ENCODE measurements around the gene ZNF786. TPM values are rescaled to one million over a fixed set of nuclear protein-coding genes. Genes with fewer than 3 reads are reported as not detected.
A peak's percentile ranks its signal among the peaks of the same experiment; 100 is the strongest.

ZNF786 gene
- total and polyA plus RNA-seq, 2 experiments from 2014 or later, result 6.1 to 19.8 TPM

DNA sequence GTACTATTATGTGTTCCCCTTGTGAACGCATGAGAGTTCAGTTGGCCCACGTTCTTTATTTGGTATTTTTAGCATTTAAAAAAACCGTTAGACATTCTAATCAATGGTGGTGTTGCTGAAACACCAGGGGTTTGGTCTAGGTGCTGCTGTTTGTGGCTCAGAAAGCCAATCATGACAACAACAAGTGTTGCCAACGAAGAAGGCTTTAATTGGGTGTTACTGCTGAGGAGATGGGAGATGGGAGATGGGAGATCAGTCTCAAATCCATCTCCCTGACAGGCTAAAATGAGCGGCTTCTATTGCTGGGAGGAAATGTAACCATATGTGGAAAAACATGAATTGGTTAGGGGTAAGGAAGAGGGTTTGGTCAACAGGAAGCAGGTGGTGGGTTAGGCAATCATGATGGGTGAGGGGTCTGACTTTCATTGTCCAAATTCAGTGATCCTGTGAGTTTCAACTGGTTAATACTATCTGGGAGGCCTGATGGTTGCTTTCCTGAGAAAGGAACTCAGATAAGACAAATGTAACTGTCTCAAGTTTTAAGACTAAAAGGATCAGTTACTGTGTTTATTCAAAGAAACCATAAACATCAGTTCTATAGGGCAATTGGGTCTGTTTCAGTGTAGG, 40.2 kb upstream of the ZNF786 start (continued):
- TF ChIP-seq ZNF462 (CRISPR knock-in tag; IDR thresholded peaks at IDR 0.05), result no peak

- H3K4me3 Mint-ChIP-seq, result peak overlapping the region; percentile 96
- peak; percentile 48 for ATAC-seq
- H3K4me1 Mint-ChIP-seq, result peaks cover 18% of the 10 kb centered on the region
- H3K9me2 ChIP-seq (ENCODE audit: insufficient read depth), result no peaks in the 10 kb centered on the region
- 0 out of 2 replicates have a peak, but pooled peaks cover 5% of the 10 kb centered on the region for H4K20me1 ChIP-seq (replicated peaks; ENCODE audit: insufficient read depth)
- peak; percentile 37 for DNase-seq (ENCODE audit: low spot score)
- H3F3A ChIP-seq (replicated peaks; ENCODE audit: low read depth), result peaks cover 19% of the 10 kb centered on the region; the same call in 1 of the 2 replicates
- peaks cover 21% of the 10 kb centered on the region for H3K36me3 ChIP-seq (ENCODE audit: insufficient read depth)
- H3K27ac Mint-ChIP-seq, result peak overlapping the region; percentile 98
- peaks cover 36% of the 10 kb centered on the region for H3K79me2 ChIP-seq (replicated peaks; ENCODE audit: insufficient read depth)
- peaks cover 38% of the 10 kb centered on the region for H3K9me3 Mint-ChIP-seq
- no peaks in the 10 kb centered on the region for H3K27me3 ChIP-seq (ENCODE audit: insufficient read depth)
- peak overlapping the region; percentile 60; the same call in 1 of the 2 replicates for H2AFZ ChIP-seq
- H3K36me3 Mint-ChIP-seq (ENCODE audit: low read depth), result peaks cover 78% of the 10 kb centered on the region
- H3K4me2 ChIP-seq, result peak overlapping the region; percentile 78
- peak overlapping the region; percentile 99 for H3K4me3 ChIP-seq
- peak overlapping the region; percentile 99 for H3K27ac ChIP-seq (ENCODE audit: low read depth)
- peaks cover 9% of the 10 kb centered on the region for H3K4me1 ChIP-seq (ENCODE audit: insufficient read depth)
- peaks cover 19% of the 10 kb centered on the region for H3K27me3 Mint-ChIP-seq (ENCODE audit: insufficient read depth, low read depth, poor library complexity)
- TF ChIP-seq STAT1 (IDR thresholded peaks at IDR 0.05; ENCODE audit: unreplicated experiment), result no peak
- no peak for TF ChIP-seq ZNF114 (CRISPR knock-in tag; IDR thresholded peaks at IDR 0.05)
- TF ChIP-seq CREB1 (CRISPR knock-in tag; IDR thresholded peaks at IDR 0.05; ENCODE audit: low read depth), result no peak
- TF ChIP-seq EZH2phosphoT487 (IDR thresholded peaks at IDR 0.05; ENCODE audit: unreplicated experiment), result no peak
- no peak for TF ChIP-seq EZH2 (IDR thresholded peaks at IDR 0.05; ENCODE audit: low read depth, unreplicated experiment)
- no peak for TF ChIP-seq NANOG (IDR thresholded peaks at IDR 0.05; ENCODE audit: borderline replicate concordance)
- TF ChIP-seq POLR2AphosphoS5 (IDR thresholded peaks at IDR 0.05; ENCODE audit: low read depth), result no peak; the same call in 1 of the 2 replicates
- TF ChIP-seq ZNF462 (CRISPR knock-in tag; IDR thresholded peaks at IDR 0.05), result no peak
These were observed 36.2 kb upstream of the ZNF786 start for GRCh38 chr7:149126662-149127266.
